Measurements from ENCODE around the gene PHC2.

Gene PHC2

GRCh38 chr1:33369764-33370163 is 61.1 kb downstream of the PHC2 start:
- no peak for DNase-seq (ENCODE audit: low read depth)

GRCh38 chr1:33369081-33369480 is 61.8 kb downstream of the PHC2 start:
- DNase-seq (ENCODE audit: low read depth), result no peak

DNA sequence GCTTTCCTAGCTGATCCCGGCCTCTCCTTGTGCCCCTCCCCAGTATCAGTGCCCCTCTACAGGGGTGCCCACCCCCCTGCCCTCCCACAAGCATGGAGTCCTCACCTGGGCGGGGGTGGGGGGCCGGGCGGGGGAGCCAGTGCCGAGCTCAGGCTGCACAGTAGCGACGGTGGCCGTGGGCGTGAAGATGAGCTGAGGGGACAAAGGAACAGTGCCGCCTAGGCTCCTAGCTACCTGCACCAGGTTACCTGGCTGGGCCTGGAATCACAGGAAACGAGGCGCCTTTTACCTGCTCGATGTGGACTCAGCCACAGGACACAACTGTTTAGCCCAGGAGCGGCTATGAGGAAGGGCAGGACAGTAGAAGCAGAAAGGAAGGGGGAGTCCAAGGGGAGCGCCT is 62.5 kb downstream of the PHC2 start:
- DNase-seq (ENCODE audit: low read depth), result no peak

DNA sequence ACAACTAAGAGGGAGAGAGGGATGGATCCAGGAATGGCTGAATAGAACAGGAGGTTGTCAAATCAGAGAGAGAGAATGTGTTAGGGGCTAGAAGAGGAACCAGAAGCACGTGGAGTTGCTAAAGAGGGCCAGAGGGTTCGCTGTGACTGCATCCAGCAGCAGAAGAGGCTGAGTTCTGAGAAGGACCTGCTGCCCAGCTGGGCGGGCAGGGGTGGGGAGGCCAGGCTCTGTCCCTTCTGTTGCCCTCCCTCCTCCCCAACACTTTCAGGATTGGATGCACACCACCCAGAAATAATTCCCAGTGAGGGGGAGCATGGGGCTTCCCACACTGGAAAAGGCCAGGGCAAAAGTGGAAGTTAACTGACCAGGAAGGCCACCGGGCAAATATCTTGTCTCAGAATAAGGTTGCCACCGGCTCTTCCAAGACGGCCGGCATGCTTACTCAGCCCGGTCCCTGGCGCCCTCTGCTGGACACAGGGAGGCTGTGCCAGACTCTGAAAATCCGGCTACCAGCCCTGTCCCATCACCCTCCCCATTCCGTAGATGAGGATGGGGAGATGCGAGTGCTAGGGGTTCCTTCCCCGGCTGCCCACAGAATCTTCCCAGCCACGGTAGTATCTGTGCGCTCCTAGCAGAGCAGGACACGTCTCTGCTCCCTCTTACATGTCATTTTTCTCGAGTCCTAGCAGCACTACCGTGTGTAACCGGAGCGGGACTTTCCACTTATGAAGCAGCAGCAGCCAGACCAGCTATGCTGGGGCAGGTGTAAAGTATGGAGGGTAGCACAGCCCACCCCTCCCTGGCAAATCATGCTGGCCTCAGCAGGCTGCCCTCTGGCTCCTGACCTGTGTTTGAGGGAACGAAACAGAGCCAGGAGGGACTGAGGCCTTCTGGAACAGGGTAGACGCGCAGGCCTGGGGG is 63.1 kb downstream of the PHC2 start:
- DNase-seq (ENCODE audit: low read depth), result peak; percentile 78

GRCh38 chr1:33366762-33367484 is 64.0 kb downstream of the PHC2 start:
- DNase-seq (ENCODE audit: low read depth), result no peak

DNA sequence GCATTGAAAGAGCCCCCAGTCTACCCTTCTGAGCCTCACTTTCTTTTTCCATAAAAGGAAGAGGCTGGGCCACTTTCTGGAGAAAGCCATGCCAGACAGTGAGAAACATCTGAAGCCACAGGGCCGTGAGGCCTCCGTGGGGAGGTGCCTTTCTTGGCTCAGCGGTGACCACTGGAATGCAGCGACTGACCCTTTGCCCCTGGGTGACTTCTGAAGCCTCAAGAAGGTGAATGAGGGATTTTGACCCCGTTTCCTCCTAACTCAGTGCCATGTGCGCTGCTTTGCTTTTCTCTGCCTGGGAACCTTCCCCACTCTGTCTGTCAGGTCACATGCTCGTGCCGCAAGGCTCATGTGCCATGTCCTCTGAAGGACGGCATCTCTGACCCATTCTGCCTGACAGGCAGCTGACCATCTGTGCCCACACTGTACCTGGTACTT is 65.3 kb downstream of the PHC2 start:
- no peak for DNase-seq (ENCODE audit: low read depth)

GRCh38 chr1:33364565-33364918 is 66.4 kb downstream of the PHC2 start:
- no peak for DNase-seq (ENCODE audit: low read depth)

DNA sequence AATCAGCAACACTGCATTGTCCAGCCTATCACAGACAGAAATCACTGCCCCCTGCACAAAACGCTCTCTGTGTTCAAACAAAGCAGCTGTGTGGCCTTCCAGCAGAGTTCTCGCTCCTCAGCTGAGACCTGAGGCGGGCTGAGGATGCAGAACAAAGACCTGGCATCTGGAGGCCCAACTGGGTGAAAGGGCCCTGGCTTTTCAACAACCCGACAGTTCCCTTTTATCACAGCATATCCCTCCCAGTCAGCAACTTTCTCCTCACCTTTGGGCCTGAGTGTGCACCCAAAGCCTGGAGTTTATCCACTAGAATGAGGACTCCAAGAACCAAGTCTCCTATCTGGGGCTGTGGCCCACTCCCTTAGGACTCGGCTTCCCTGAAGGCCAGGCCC is 67.4 kb downstream of the PHC2 start:
- DNase-seq (ENCODE audit: low read depth), result no peak

GRCh38 chr1:33363021-33363420 is 67.9 kb downstream of the PHC2 start:
- DNase-seq (ENCODE audit: low read depth), result no peak

GRCh38 chr1:33361532-33362235 is 69.2 kb downstream of the PHC2 start:
- no peak for DNase-seq (ENCODE audit: low read depth)

DNA sequence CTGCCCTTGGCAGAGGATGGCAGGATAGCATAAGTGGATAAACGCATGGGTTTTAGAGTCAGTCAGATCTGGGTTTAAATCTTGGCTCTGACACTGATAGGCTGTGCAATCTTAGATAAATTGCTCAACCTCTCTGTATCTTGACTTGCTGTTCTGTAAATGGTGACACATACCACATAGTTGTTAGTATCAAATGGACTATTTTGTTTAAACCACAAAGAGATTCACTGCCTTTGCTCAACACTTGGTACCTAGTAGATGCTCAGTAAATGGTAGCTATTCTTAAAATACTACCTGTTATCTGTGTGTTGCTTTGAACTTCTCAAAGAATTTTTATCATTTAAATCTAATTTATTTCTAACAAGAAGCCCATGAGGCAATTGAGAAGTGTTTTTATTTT is 70.5 kb downstream of the PHC2 start:
- DNase-seq (ENCODE audit: low read depth), result no peak

DNA sequence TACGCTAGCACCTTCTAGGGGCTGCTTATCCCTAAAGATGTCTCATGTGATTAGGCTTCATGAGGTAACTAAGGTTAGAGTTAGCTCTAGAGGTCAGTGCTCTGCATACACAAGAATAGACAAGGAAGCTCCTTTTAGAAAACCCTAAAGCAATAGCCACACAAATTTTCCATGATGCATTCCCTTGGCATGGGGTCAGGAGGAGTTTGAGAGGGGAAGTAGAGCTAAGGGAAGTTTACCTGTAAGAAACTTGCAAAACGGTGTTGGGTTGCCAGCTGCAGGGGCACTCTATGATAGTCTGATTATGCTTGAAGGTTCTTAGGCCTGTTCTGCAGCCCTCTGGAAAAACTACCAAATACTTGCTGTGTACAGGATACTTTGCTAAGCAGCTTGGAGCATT is 71.0 kb downstream of the PHC2 start:
- no peak for DNase-seq (ENCODE audit: low read depth)

DNA sequence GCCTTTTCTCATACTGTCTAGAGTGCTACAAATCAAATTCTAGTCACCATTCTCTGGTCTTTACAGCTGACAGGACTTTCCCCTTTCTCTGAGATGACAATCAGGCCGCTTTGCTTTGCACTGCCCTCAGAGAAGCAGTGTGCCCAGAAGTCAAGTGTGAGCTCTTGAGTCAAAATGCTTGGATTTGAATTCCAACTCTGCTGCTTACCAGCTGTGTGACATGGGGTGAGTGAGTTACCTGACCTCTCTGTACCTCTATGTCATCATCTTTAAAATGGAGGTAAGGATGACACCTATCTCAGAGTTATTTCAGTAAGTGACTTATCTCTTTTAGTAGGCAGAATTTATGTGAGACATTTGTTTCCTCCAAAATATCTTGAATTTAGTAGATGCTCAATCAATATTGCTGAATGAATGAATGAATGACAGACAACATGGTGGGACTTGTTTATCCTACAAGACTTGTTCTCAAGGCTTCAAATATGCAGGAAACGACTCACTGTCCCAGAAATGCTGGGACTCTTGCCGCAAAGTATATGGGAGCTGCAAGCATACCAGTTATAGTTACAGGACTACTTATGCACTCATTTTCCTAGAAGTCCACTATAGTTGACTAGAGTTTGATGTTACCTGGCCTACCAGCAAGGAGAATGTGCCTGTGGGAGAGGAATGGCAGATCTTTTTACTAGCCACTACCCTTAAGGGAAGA is 71.9 kb downstream of the PHC2 start:
- DNase-seq (ENCODE audit: low read depth), result no peak

GRCh38 chr1:33358114-33358794 is 72.6 kb downstream of the PHC2 start:
- DNase-seq (ENCODE audit: low read depth), result no peak

GRCh38 chr1:33357099-33357498 is 73.8 kb downstream of the PHC2 start:
- no peak for DNase-seq (ENCODE audit: low read depth)

GRCh38 chr1:33354707-33355316 is 76.1 kb downstream of the PHC2 start:
- DNase-seq (ENCODE audit: low read depth), result no peak

DNA sequence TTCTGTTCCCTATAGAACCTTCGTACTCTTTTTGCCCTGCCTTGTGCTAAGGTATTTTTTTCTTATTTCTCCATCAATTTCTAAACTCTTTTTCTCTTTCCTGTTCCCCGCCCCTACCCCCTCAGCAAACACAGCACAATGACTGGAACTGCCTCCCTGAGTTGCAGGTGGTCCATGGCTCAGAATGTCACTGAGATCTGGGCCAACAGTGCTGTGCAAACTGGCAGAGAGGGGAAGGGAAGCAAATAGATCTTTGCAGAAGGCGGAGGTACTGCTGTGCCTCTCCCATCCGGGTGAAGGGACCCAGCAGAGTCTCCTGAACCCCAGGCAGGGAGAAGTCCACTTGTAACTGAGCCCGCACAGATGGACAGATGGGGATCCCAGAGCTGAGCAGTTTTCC is 77.4 kb downstream of the PHC2 start:
- no peak for DNase-seq (ENCODE audit: low read depth)

DNA sequence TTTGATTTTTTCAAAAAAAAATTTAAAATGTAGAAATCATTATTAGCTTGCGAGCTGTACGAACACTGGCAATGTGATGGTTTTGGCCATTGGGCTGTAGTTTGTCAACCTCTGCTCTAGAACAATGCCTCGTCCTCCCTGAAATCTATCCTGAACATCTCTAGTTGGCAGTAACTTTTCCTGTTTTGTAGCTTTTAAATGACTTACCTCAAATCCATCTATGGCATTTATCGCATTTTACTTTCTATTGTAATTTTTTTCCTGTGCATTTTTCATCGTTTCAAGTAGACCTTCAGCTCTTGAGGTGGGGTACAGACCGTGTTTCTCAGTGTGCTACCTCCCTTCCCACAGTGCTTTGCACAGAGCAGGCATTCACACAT is 79.6 kb downstream of the PHC2 start:
- no peak for DNase-seq (ENCODE audit: low read depth)

DNA sequence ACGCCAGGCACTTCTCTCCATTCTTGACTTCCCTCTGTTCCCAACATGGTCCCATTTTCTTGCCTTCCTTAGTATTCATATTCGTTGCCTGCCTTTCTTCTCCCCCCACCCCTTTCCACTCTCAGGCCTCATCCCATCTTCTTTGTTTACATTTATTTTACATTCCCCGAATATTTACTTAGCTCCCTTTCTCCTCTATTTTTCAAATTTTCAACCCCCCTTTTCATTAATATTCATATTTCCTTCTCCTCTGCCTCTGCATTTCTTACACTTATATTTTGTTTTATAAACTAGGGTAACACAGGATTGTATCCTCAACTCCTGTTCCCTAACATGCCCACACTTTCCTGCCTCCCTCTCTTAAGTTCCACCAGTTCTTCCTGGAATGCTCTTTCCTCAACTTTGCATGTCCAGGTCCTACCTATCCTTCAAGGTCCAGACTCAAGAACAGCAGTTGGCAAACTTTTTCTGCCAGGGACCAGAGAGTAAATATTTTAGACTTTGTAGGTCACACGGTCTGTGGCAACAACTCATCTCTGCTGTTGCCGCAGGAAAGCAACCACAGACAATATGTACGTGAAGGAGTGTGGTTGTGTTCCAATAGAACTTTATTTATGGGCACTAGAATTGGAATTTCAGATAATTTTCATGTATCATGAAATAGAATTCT is 80.1 kb downstream of the PHC2 start:
- no peak for DNase-seq (ENCODE audit: low read depth)

DNA sequence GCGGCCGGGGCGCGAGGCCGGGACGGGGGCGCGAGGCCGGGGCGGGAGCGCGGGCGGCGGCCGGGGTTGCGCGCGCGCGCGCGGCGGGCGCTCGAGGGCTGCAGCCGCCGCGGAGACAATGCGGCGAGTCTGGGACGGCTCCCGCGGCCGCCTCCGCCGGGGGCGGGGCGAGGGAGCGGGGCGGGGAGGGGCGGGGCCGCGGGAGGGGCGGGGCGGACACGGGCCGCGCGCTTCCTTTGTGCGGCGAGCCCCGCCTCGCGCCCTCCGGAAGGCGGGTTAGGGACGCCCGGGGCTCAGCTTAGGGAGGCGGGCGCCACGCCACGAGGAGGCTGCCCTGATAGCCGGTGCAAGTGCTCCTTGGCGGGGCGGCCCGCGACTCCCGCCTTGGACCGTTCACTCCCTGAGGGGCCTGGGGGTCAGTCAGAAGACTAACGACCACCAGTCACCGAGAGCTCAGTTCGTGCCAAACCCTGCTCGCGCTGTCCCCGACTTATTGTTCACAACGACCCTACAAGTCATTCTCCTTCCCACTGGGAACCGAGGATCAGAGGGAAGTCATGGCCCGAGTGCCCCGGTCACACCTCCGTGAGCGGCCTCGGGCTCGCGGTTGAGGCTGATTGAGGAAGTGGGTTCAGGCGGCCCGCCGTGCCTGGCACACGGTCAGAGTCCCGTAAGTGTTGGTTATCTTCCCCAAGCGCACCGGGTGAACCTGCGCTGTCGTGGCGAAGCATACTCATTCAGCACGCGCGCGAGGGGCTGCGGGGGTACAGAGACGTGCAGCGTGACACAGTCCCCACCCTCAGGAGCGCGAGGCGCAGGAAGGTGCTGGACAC is 80.9 kb downstream of the PHC2 start:
- DNase-seq (ENCODE audit: low read depth), result peak; percentile 78

Data from activated T-cell treated with anti-CD3 and anti-CD28 coated beads for 24 hours (primary cell).